GM21390 (cell line): Measurements from ENCODE around the gene APRT.
"Not testable (repeated sequence)": the region's sequence is repeated elsewhere in the genome, so short reads cannot be mapped to it uniquely, and the experiment has no call there.

Experiments
- ATAC-seq: cut with Tn5 transposase; IDR thresholded peaks from one replicate; pipeline ENCODE4 v1.9.1; 2021; ENCODE audit not compliant: unreplicated experiment

Gene APRT

GRCh38 chr16:88823646-88824045 lies 11.9 kb upstream of the APRT start:
- ATAC-seq: not testable (repeated sequence)

GRCh38 chr16:88822281-88823040 lies 10.7 kb upstream of the APRT start:
- ATAC-seq: no peak

GRCh38 chr16:88821168-88821850 lies 9.6 kb upstream of the APRT start:
- no peak for ATAC-seq

GRCh38 chr16:88820385-88821025 lies 8.8 kb upstream of the APRT start:
- no peak for ATAC-seq

- no peak for ATAC-seq
Measured at GRCh38 chr16:88819126-88819525, 7.4 kb upstream of the APRT start.

- ATAC-seq: no peak
Measured at GRCh38 chr16:88818575-88818874, 6.8 kb upstream of the APRT start.

- no peak for ATAC-seq
Measured at GRCh38 chr16:88817785-88818574, 6.3 kb upstream of the APRT start.

- no peak for ATAC-seq
Measured at GRCh38 chr16:88816736-88817535, 5.2 kb upstream of the APRT start.

GRCh38 chr16:88815901-88816589 lies 4.3 kb upstream of the APRT start:
- no peak for ATAC-seq

GRCh38 chr16:88815227-88815626 lies 3.5 kb upstream of the APRT start:
- no peak for ATAC-seq

GRCh38 chr16:88814144-88814502 lies 2.4 kb upstream of the APRT start:
- ATAC-seq: no peak

- ATAC-seq: no peak
Measured at GRCh38 chr16:88813269-88814143, 1.8 kb upstream of the APRT start.

- ATAC-seq: no peak
Measured at GRCh38 chr16:88812513-88813268, 963 bp upstream of the APRT start.

GRCh38 chr16:88810912-88811768 lies 588 bp downstream of the APRT start:
- peak; percentile 46 for ATAC-seq

GRCh38 chr16:88810166-88810911 lies 1.4 kb downstream of the APRT start:
- ATAC-seq: no peak

- ATAC-seq: no peak
Measured at GRCh38 chr16:88809676-88810165, 2.0 kb downstream of the APRT start.
